ENCODE measurements around the gene TM9SF3.

TM9SF3 gene

DNA sequence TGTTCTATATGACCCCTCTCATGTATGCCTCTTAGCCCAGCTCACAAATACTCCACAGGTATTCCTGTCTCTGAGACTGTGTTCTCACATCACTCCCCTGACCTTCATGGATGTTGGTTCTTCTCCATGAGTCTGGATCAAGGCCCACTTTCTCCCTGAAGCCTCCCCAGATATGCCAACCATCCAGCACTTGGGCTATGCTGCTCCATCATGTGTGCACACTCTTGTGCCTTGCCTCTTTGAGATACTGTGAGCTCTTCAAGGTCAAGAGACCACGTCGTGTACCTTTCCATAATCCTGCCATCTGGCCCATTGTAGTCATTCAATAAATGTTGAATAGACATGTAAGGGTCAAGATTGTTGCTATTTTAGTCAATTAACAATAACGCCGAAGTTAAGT lies 30.1 kb upstream of the TM9SF3 start:
- no peaks in the 10 kb centered on the region; the same call in 1 of the 2 replicates for H3K9me3 ChIP-seq (ENCODE audit: insufficient read depth, low read depth, low read length)
- no peaks in the 10 kb centered on the region for H3K36me3 ChIP-seq (ENCODE audit: insufficient read depth, low read depth, low read length)
- H3K27me3 ChIP-seq (ENCODE audit: insufficient read depth, low read length) = no peaks in the 10 kb centered on the region
- no peak overlapping the region for H3K4me3 ChIP-seq (ENCODE audit: low read length)
- H3K4me1 ChIP-seq (ENCODE audit: insufficient read depth, low read length) = peaks cover 6% of the 10 kb centered on the region; the same call in 1 of the 2 replicates
- H3K9ac ChIP-seq (ENCODE audit: low read depth, low read length) = no peak overlapping the region
- H3K27ac ChIP-seq (ENCODE audit: low read length) = no peak overlapping the region

DNA sequence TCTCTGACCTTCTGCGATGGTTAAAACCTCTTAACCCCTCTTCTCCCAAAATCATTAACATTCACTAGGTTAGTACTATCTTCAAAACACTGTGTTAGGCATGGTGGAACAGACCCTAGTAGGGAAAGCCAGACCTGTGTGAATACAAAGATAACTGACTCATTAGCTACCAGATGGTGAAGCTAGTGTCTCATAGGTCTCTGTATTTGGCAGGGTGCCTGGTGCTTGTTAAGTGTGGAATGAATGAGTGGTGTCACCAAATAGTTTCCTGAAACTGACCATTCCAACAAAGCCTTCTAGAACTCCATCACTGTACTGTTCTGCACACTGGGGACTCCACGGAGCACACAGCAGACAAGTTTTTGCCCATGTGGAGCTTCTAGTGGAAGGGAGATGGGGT lies 27.7 kb upstream of the TM9SF3 start:
- Histone ChIP-seq H3K4me3 (ENCODE audit: low read length) (no peak overlapping the region), H3K4me1 (ENCODE audit: insufficient read depth, low read length) (peaks cover 6% of the 10 kb centered on the region; the same call in 1 of the 2 replicates), H3K36me3 (ENCODE audit: insufficient read depth, low read depth, low read length) (no peaks in the 10 kb centered on the region), H3K27ac (ENCODE audit: low read length) (no peak overlapping the region), H3K9me3 (ENCODE audit: insufficient read depth, low read depth, low read length) (no peaks in the 10 kb centered on the region; the same call in 1 of the 2 replicates), H3K9ac (ENCODE audit: low read depth, low read length) (no peak overlapping the region), H3K27me3 (ENCODE audit: insufficient read depth, low read length) (no peaks in the 10 kb centered on the region)

DNA sequence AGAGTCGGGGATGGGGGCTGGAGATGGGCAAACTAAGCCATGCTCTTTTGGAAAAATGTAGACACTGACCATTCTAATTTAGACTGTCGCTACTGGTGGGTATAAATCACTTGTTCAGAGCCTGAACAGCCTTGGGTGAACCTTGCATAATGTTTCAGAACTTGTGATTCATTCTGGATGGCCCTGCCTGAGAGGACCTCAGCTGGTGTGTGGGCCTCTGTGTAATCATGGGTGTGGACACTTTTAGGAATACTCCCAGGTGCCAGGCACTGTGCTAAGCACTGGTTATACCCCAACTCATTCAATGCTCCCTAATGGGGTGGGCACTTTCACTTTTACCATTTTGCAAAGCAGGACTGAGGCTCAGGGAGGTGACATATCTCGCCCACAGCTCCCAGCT lies 26.8 kb upstream of the TM9SF3 start:
- Histone ChIP-seq H3K27me3 (ENCODE audit: insufficient read depth, low read length) (no peaks in the 10 kb centered on the region), H3K4me1 (ENCODE audit: insufficient read depth, low read length) (peaks cover 6% of the 10 kb centered on the region; the same call in 1 of the 2 replicates), H3K36me3 (ENCODE audit: insufficient read depth, low read depth, low read length) (no peaks in the 10 kb centered on the region), H3K4me3 (ENCODE audit: low read length) (no peak overlapping the region), H3K27ac (ENCODE audit: low read length) (no peak overlapping the region), H3K9me3 (ENCODE audit: insufficient read depth, low read depth, low read length) (no peaks in the 10 kb centered on the region), H3K9ac (ENCODE audit: low read depth, low read length) (no peak overlapping the region)

DNA sequence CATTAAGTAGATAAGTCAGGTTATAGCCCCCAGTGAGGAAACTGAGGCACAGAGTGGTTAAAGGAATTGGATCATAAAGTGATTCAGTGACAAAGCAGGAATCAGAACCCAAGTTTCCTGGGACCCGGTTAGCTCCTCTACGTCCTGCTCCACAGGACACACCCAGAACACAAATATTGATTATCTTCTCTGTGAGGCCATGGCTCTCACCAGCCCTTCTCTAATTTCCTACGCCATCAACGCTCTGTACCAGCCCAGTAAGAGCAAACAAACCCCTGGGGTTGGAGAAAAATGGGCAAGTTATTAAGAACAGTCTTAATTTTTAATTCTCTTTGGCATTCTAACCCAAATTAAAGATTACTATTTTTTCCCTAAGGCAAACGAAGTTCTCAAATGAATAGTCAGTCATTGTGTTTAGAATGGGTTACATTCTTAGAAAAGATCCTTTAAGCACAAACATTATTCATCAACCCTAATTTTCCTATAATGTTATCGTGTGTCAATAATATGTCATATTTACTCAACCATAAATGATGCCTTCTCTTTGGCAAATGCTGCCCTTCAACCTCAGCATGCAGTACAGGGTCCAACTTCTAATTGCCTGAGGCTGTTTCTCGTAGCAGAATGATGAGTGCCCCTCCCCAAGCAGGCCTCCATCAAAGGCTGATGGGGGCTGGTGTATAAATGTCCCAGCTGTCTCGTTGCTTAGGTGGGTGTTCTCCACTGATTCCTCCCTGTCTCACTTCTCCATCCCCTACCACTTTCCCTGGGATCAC lies 25.4 kb upstream of the TM9SF3 start:
- Histone ChIP-seq H3K27ac (ENCODE audit: low read length) (no peak overlapping the region), H3K4me3 (ENCODE audit: low read length) (no peak overlapping the region), H3K9ac (ENCODE audit: low read depth, low read length) (no peak overlapping the region), H3K4me1 (ENCODE audit: insufficient read depth, low read length) (peaks cover 9% of the 10 kb centered on the region; the same call in 1 of the 2 replicates), H3K27me3 (ENCODE audit: insufficient read depth, low read length) (no peaks in the 10 kb centered on the region), H3K9me3 (ENCODE audit: insufficient read depth, low read depth, low read length) (no peaks in the 10 kb centered on the region), H3K36me3 (ENCODE audit: insufficient read depth, low read depth, low read length) (no peaks in the 10 kb centered on the region)

DNA sequence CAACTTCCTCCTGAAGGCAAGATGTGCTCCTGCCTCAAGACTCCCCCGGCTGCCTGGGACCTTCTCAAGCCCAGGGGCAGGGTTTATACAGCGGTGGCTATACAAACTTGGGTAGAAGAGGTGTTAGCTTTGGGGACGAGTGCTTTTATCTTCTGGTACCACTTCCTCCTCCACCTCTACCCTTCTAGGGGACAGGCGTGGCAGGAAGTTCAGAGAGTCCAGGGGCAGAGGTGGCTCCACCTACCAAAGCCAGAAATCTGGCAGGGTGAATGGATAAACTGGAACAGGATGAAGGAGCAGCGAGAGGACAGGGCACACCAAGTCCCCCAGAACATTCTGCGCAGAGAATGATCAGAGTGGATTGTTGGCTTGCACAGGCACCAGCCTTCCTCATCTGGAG lies 24.0 kb upstream of the TM9SF3 start:
- H3K4me1 ChIP-seq (ENCODE audit: insufficient read depth, low read length) = peaks cover 5% of the 10 kb centered on the region
- H3K4me3 ChIP-seq (ENCODE audit: low read length) = no peak overlapping the region
- H3K27ac ChIP-seq (ENCODE audit: low read length) = no peak overlapping the region
- no peaks in the 10 kb centered on the region for H3K9me3 ChIP-seq (ENCODE audit: insufficient read depth, low read depth, low read length)
- no peaks in the 10 kb centered on the region for H3K27me3 ChIP-seq (ENCODE audit: insufficient read depth, low read length)
- H3K9ac ChIP-seq (ENCODE audit: low read depth, low read length) = no peak overlapping the region
- no peaks in the 10 kb centered on the region for H3K36me3 ChIP-seq (ENCODE audit: insufficient read depth, low read depth, low read length)

DNA sequence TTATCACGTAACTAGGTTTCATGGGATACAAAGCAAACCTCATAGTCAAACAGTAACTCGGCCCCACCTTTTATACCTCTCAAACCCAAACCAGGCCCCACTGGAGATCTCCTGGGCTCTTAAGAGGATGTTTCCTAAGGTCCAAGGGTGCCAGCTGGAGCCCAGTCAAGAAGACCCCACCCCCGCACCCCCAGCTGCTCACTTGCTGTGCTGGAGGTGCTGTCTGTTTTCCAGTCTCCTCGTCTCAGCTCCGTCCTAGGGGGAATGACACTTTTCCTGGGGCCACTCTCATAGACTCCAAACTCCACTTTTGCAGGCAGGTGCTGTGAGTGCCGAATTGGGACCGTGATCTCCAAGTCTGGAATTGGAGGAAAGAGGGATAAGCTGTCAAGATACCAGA lies 22.7 kb upstream of the TM9SF3 start:
- Histone ChIP-seq H3K27me3 (ENCODE audit: insufficient read depth, low read length) (no peaks in the 10 kb centered on the region), H3K9ac (ENCODE audit: low read depth, low read length) (no peak overlapping the region), H3K4me3 (ENCODE audit: low read length) (no peak overlapping the region), H3K9me3 (ENCODE audit: insufficient read depth, low read depth, low read length) (no peaks in the 10 kb centered on the region), H3K4me1 (ENCODE audit: insufficient read depth, low read length) (peaks cover 5% of the 10 kb centered on the region), H3K36me3 (ENCODE audit: insufficient read depth, low read depth, low read length) (no peaks in the 10 kb centered on the region), H3K27ac (ENCODE audit: low read length) (no peak overlapping the region)

DNA sequence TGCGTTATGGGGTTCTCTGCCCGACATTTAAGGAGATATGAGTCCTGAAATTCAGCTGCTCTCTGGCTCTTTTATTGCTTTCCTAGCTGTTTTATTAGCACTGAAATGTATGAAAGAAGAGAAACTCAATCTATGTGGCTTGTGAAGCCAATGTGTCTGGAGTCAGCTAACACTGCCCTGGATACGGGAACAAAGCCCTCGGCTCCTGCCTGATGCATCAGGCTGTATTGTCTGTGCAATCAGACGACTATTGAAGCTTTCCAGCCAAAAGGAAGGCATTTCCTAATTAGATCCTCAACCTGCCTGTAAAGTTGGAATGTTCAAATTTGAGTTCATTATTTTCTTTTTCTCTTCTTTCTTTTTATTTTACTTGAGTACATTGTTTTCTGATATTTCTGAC lies 22.0 kb upstream of the TM9SF3 start:
- H3K4me3 ChIP-seq (ENCODE audit: low read length) = no peak overlapping the region
- H3K9me3 ChIP-seq (ENCODE audit: insufficient read depth, low read depth, low read length) = no peaks in the 10 kb centered on the region
- H3K27me3 ChIP-seq (ENCODE audit: insufficient read depth, low read length) = no peaks in the 10 kb centered on the region
- no peaks in the 10 kb centered on the region for H3K36me3 ChIP-seq (ENCODE audit: insufficient read depth, low read depth, low read length)
- no peak overlapping the region for H3K9ac ChIP-seq (ENCODE audit: low read depth, low read length)
- H3K4me1 ChIP-seq (ENCODE audit: insufficient read depth, low read length) = peaks cover 5% of the 10 kb centered on the region
- H3K27ac ChIP-seq (ENCODE audit: low read length) = no peak overlapping the region

DNA sequence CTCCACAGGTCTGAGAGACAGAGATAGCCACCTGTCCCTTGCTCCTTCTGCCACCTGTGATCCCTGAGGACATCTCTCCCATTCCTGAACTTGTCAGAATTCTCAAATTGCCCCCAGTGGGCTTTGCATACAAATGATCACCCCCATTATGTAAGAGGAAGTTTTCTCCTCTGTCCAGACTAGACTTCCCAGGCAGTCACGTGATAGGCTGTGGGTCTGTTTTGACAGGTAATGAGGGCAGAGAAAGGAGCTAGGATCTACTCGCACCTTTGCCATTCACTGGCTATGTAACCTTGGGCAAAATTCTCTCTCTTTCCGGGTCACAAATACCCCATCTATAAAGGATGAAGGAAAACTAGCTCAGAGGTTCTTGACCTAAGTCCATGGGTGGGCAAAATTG lies 21.4 kb upstream of the TM9SF3 start:
- H3K9ac ChIP-seq (ENCODE audit: low read depth, low read length) = no peak overlapping the region
- no peaks in the 10 kb centered on the region for H3K27me3 ChIP-seq (ENCODE audit: insufficient read depth, low read length)
- H3K4me3 ChIP-seq (ENCODE audit: low read length) = no peak overlapping the region
- H3K4me1 ChIP-seq (ENCODE audit: insufficient read depth, low read length) = peaks cover 5% of the 10 kb centered on the region
- H3K36me3 ChIP-seq (ENCODE audit: insufficient read depth, low read depth, low read length) = no peaks in the 10 kb centered on the region
- no peak overlapping the region for H3K27ac ChIP-seq (ENCODE audit: low read length)
- no peaks in the 10 kb centered on the region for H3K9me3 ChIP-seq (ENCODE audit: insufficient read depth, low read depth, low read length)

DNA sequence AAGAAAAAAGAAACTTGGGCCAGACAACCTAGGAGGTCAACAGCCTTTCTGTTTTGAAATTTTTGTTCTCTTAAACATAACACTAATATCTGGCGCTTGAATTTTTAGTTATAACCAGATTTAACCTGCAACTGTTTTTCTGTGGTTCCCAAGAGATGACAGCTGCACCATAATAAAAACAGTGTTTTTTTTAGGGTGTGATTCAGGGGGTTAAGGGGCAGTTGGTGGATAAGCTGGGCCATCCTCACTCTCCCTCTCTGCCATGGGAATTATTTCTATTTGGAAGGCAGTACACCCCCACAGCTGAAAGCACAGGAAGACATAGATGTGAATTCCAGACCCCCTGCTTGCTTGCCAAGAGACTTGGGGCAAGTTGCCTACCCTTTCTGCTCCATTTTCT lies 20.1 kb upstream of the TM9SF3 start:
- H3K9ac ChIP-seq (ENCODE audit: low read depth, low read length) = no peak overlapping the region
- no peak overlapping the region for H3K27ac ChIP-seq (ENCODE audit: low read length)
- no peaks in the 10 kb centered on the region for H3K27me3 ChIP-seq (ENCODE audit: insufficient read depth, low read length)
- H3K4me3 ChIP-seq (ENCODE audit: low read length) = no peak overlapping the region
- no peaks in the 10 kb centered on the region for H3K9me3 ChIP-seq (ENCODE audit: insufficient read depth, low read depth, low read length)
- no peaks in the 10 kb centered on the region for H3K36me3 ChIP-seq (ENCODE audit: insufficient read depth, low read depth, low read length)
- peaks cover 5% of the 10 kb centered on the region for H3K4me1 ChIP-seq (ENCODE audit: insufficient read depth, low read length)

DNA sequence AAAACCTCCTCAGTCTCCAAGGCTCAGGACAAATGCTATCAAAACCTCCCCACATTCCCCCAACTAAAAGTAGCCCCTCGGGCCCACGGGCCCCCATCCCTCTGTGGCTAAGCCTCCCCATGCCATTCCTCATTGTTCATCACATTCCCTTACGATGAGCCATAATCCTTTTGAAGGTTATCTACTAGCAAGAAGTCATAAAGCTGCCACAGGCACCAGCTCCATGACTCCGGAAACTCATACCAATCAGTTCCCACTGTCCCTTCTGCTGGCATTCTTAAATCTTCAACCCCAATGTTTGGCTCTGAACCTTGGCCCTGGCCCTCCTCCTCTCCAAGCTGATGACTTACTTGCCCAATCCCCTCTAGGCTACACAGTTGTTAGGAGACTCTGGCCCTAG lies 19.4 kb upstream of the TM9SF3 start:
- no peaks in the 10 kb centered on the region for H3K36me3 ChIP-seq (ENCODE audit: insufficient read depth, low read depth, low read length)
- H3K9me3 ChIP-seq (ENCODE audit: insufficient read depth, low read depth, low read length) = no peaks in the 10 kb centered on the region
- no peak overlapping the region for H3K9ac ChIP-seq (ENCODE audit: low read depth, low read length)
- no peaks in the 10 kb centered on the region for H3K27me3 ChIP-seq (ENCODE audit: insufficient read depth, low read length)
- H3K4me1 ChIP-seq (ENCODE audit: insufficient read depth, low read length) = peaks cover 5% of the 10 kb centered on the region
- H3K27ac ChIP-seq (ENCODE audit: low read length) = no peak overlapping the region
- H3K4me3 ChIP-seq (ENCODE audit: low read length) = no peak overlapping the region

DNA sequence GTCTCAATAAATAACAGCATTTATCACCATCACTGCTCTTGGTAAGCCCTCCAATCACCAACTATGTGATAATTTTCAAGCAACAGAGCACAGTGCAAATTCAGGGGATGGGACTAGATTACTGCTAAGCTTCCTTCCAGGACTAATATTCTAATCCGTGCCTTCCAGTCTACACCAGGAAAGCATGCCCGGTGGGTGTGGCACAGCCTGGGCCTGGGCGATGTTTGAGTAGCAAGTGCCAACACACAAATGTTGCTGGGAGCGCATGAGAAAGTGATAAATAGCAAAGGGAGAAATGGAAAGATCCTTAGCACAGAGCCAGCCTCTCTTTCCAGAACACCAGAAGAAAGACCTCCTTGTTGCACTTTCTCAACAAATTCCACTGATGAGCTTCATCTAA lies 13.5 kb upstream of the TM9SF3 start:
- Histone ChIP-seq H3K9ac (ENCODE audit: low read depth, low read length) (no peak overlapping the region), H3K4me1 (ENCODE audit: insufficient read depth, low read length) (no peaks in the 10 kb centered on the region), H3K4me3 (ENCODE audit: low read length) (no peak overlapping the region), H3K36me3 (ENCODE audit: insufficient read depth, low read depth, low read length) (no peaks in the 10 kb centered on the region), H3K9me3 (ENCODE audit: insufficient read depth, low read depth, low read length) (no peaks in the 10 kb centered on the region), H3K27ac (ENCODE audit: low read length) (no peak overlapping the region), H3K27me3 (ENCODE audit: insufficient read depth, low read length) (no peaks in the 10 kb centered on the region)

DNA sequence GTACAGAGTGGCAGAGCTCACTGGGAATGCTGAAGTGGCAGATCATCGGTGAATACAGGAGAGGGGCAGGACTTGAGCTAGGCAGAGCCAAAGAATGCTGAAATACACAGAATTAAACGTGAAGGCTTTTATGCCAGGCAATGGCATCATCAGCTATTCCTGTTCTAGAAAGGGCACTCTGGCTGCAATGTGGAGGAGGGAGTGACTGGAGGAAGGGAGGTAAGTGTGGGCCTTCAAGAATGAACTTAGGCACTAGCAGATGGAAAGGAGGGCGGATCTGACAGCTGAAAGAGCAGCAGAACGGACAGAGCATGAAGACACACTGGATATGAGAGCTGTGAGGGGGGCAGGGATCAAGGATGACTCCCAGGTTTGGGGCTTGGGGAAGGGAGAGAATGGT lies 12.0 kb upstream of the TM9SF3 start:
- Histone ChIP-seq H3K9ac (ENCODE audit: low read depth, low read length) (no peak overlapping the region), H3K4me3 (ENCODE audit: low read length) (no peak overlapping the region), H3K4me1 (ENCODE audit: insufficient read depth, low read length) (no peaks in the 10 kb centered on the region), H3K27me3 (ENCODE audit: insufficient read depth, low read length) (no peaks in the 10 kb centered on the region), H3K36me3 (ENCODE audit: insufficient read depth, low read depth, low read length) (no peaks in the 10 kb centered on the region), H3K9me3 (ENCODE audit: insufficient read depth, low read depth, low read length) (no peaks in the 10 kb centered on the region), H3K27ac (ENCODE audit: low read length) (no peak overlapping the region)
